ENCODE measurements around the gene PCIF1. TPM values are rescaled to one million over a fixed set of nuclear protein-coding genes. Genes with fewer than 3 reads are reported as not detected.

PCIF1 gene
- total and polyA plus RNA-seq, 9 of the 15 experiments (the other 6 are each of a cell fraction or from before 2014, with no cell fraction given), result 5.8 to 29.4 (median 11.3) TPM

DNA sequence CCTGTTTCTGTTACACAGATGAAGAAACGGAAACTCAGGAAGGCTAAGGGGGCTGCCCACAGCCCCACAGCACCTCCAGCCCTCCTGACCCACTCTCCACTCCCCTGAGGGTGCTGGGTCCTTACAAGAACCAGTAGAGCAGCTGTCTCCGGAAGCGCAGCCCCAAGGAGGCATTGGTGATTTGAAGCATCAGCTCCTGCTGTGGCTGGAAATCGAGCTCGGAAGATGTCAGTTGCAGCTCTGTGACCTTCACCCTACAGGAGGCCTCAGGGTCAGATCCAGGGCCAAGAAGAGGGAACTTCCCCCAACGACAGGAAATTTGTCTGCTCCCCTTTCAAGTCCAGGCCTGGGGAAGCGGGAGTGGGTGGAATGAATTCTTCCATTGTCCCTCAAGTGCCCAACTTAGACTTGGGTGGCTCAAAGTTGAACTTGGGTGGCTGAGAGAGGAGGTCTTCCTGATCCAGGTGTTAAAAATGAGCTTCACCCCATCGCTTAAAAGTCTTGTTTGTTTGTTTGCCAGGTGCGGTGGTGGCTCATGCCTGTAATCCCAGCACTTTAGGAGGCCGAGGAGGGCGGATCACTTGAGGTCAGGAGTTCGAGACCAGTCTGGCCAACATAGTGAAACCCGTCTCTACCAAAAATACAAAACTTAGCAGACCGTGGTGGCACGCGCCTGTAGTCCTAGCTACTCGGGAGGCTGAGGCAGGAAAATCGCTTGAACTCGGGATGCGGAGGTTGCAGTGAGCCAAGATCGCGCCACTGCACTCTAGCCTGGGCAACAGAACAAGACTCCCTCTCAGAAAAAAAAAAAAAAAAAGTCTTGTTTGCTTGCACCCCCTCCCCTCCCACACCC is 24.4 kb upstream of the PCIF1 start (continued):
- TF ChIP-seq MIER1 (IDR thresholded peaks at IDR 0.05; ENCODE audit: low read depth) (0 out of 2 replicates have a peak, but pooled peaks have one; percentile 73), TBP (optimal IDR thresholded peaks at IDR 0.05; ENCODE audit: low read depth, low read length) (no peak), NCOA6 (IDR thresholded peaks at IDR 0.05) (no peak), HDGF (IDR thresholded peaks at IDR 0.05) (no peak), ZSCAN32 (CRISPR knock-in tag; IDR thresholded peaks at IDR 0.05) (no peak), ZNF766 (CRISPR knock-in tag; conservative IDR thresholded peaks at IDR 0.05) (0 out of 2 replicates have a peak, but pooled peaks have one; percentile 17), MYC (IDR thresholded peaks at IDR 0.05; ENCODE audit: low read depth, low read length) (no peak), MYC (CRISPR knock-in tag; IDR thresholded peaks at IDR 0.05; ENCODE audit: borderline replicate concordance, low read depth) (no peak), EP400 (IDR thresholded peaks at IDR 0.05) (no peak), NFYB (IDR thresholded peaks at IDR 0.05; ENCODE audit: extremely low read depth, insufficient read length) (no peak), NR1H2 (CRISPR knock-in tag; IDR thresholded peaks at IDR 0.05) (no peak), POLR2G (IDR thresholded peaks at IDR 0.05; ENCODE audit: low read depth, low read length) (no peak), SIN3A (IDR thresholded peaks at IDR 0.05; ENCODE audit: borderline replicate concordance in 2 of 2, control insufficient read depth in 1 of 2, low read depth in 2 of 2, low read length in 2 of 2) (no peak), CBX8 (IDR thresholded peaks at IDR 0.05; ENCODE audit: borderline replicate concordance, extremely low read depth, low read depth, low read length, poor library complexity, severe bottlenecking) (no peak), ZNF41 (CRISPR knock-in tag; conservative IDR thresholded peaks at IDR 0.05) (no peak), ZBTB7A (IDR thresholded peaks at IDR 0.05; ENCODE audit: borderline replicate concordance, control insufficient read depth, low read depth, low read length) (0 out of 2 replicates have a peak, but pooled peaks have one; percentile 39)
- TF ChIP-seq, protein P1, sequence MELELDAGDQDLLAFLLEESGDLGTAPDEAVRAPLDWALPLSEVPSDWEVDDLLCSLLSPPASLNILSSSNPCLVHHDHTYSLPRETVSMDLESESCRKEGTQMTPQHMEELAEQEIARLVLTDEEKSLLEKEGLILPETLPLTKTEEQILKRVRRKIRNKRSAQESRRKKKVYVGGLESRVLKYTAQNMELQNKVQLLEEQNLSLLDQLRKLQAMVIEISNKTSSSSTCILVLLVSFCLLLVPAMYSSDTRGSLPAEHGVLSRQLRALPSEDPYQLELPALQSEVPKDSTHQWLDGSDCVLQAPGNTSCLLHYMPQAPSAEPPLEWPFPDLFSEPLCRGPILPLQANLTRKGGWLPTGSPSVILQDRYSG (tag; conservative IDR thresholded peaks at IDR 0.05; ENCODE audit: low read depth), result 0 out of 2 replicates have a peak, but pooled peaks have one; percentile 40
- TF ChIP-seq, protein P2, sequence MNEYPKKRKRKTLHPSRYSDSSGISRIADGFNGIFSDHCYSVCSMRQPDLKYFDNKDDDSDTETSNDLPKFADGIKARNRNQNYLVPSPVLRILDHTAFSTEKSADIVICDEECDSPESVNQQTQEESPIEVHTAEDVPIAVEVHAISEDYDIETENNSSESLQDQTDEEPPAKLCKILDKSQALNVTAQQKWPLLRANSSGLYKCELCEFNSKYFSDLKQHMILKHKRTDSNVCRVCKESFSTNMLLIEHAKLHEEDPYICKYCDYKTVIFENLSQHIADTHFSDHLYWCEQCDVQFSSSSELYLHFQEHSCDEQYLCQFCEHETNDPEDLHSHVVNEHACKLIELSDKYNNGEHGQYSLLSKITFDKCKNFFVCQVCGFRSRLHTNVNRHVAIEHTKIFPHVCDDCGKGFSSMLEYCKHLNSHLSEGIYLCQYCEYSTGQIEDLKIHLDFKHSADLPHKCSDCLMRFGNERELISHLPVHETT (CRISPR knock-in tag; conservative IDR thresholded peaks at IDR 0.05 in 1 of 2, IDR thresholded peaks at IDR 0.05 in 1 of 2), result peak in 1 of 2 experiments; percentile 51; a peak in 1 of 4 replicates
- TF ChIP-seq, protein P3, sequence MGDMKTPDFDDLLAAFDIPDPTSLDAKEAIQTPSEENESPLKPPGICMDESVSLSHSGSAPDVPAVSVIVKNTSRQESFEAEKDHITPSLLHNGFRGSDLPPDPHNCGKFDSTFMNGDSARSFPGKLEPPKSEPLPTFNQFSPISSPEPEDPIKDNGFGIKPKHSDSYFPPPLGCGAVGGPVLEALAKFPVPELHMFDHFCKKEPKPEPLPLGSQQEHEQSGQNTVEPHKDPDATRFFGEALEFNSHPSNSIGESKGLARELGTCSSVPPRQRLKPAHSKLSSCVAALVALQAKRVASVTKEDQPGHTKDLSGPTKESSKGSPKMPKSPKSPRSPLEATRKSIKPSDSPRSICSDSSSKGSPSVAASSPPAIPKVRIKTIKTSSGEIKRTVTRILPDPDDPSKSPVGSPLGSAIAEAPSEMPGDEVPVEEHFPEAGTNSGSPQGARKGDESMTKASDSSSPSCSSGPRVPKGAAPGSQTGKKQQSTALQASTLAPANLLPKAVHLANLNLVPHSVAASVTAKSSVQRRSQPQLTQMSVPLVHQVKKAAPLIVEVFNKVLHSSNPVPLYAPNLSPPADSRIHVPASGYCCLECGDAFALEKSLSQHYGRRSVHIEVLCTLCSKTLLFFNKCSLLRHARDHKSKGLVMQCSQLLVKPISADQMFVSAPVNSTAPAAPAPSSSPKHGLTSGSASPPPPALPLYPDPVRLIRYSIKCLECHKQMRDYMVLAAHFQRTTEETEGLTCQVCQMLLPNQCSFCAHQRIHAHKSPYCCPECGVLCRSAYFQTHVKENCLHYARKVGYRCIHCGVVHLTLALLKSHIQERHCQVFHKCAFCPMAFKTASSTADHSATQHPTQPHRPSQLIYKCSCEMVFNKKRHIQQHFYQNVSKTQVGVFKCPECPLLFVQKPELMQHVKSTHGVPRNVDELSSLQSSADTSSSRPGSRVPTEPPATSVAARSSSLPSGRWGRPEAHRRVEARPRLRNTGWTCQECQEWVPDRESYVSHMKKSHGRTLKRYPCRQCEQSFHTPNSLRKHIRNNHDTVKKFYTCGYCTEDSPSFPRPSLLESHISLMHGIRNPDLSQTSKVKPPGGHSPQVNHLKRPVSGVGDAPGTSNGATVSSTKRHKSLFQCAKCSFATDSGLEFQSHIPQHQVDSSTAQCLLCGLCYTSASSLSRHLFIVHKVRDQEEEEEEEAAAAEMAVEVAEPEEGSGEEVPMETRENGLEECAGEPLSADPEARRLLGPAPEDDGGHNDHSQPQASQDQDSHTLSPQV (IDR thresholded peaks at IDR 0.05), result no peak; the same call in 1 of the 2 replicates

Data from K562 (cell line).